OCI-LY3 (cell line): ENCODE results near the gene OTUD5.

Experiments
- H2AFZ ChIP-seq: fragments of 200-600, 300-600 bp; shearing (Covaris generic); 2 replicates; pipeline ENCODE4 v1.6.0; 2014; ENCODE audit warnings: antibody characterized with exemption, low read depth, low read length
- H3K27ac ChIP-seq: fragments of 200-600, 300-600 bp; sonication (generic); 2 replicates; pipeline ENCODE4 v1.5.1; 2014; ENCODE audit warnings: mild to moderate bottlenecking, low read length, moderate library complexity, mixed read lengths
- H3K27me3 ChIP-seq: fragments of 200-600, 300-600 bp; sonication (generic); 2 replicates; pipeline ENCODE4 v1.6.1; 2014; ENCODE audit warnings: low read depth, low read length, mixed read lengths
- H3K36me3 ChIP-seq: fragments of 200-600, 300-600 bp; sonication (generic); replicated peaks from 2 replicates; pipeline ENCODE3; 2014; ENCODE audit warnings: low read depth, low read length, mixed read lengths
- H3K4me1 ChIP-seq: fragments of 300-600, 200-600 bp; sonication (generic); 2 replicates; pipeline ENCODE4 v1.6.1; 2014; ENCODE audit warnings: low read length, mixed read lengths
- H3K4me2 ChIP-seq: fragments of 200-600, 300-600 bp; sonication (generic); 2 replicates; pipeline ENCODE4 v1.6.1; 2014; ENCODE audit warnings: low read length, mixed read lengths
- H3K4me3 ChIP-seq: fragments of 300-600, 200-600 bp; sonication (generic); 2 replicates; pipeline ENCODE4 v1.5.1; 2014; ENCODE audit warnings: antibody characterized with exemption, mild to moderate bottlenecking, low read length, moderate library complexity
- H3K79me2 ChIP-seq: fragments of 300-600, 200-600 bp; shearing (Covaris generic); 2 replicates; pipeline ENCODE4 v1.6.1; 2014; ENCODE audit warnings: mild to moderate bottlenecking, low read length, mixed read lengths
- H3K9ac ChIP-seq: fragments of 300-600, 200-600 bp; shearing (Covaris generic); 2 replicates; pipeline ENCODE4 v1.6.0; 2014; ENCODE audit warnings: mild to moderate bottlenecking, low read length, moderate library complexity
- H3K9me3 ChIP-seq: fragments of 200-600, 300-600 bp; shearing (Covaris generic); 2 replicates; pipeline ENCODE4 v1.6.1; 2014; ENCODE audit warnings: low read length, mixed read lengths; ENCODE audit not compliant: insufficient read depth
- H4K20me1 ChIP-seq: fragments of 200-600, 300-600 bp; sonication (generic); 2 replicates; pipeline ENCODE4 v1.6.1; 2016; ENCODE audit warnings: low read length, mixed read lengths; ENCODE audit not compliant: insufficient read depth
- EZH2phosphoT487 ChIP-seq: fragments of 200-600 bp; shearing (Covaris generic); IDR thresholded peaks from 2 replicates; pipeline ENCODE4 v1.6.1; 2018; ENCODE audit warnings: antibody characterized with exemption, mixed run types, low read depth
- TF ChIP-seq, protein P1 (sequence below): fragments of 200-600, 300-600 bp; sonication (generic); IDR thresholded peaks from 2 replicates; pipeline ENCODE4 v1.5.1; 2014; ENCODE audit warnings: antibody characterized with exemption, low read length, low read depth

The OTUD5 gene

DNA sequence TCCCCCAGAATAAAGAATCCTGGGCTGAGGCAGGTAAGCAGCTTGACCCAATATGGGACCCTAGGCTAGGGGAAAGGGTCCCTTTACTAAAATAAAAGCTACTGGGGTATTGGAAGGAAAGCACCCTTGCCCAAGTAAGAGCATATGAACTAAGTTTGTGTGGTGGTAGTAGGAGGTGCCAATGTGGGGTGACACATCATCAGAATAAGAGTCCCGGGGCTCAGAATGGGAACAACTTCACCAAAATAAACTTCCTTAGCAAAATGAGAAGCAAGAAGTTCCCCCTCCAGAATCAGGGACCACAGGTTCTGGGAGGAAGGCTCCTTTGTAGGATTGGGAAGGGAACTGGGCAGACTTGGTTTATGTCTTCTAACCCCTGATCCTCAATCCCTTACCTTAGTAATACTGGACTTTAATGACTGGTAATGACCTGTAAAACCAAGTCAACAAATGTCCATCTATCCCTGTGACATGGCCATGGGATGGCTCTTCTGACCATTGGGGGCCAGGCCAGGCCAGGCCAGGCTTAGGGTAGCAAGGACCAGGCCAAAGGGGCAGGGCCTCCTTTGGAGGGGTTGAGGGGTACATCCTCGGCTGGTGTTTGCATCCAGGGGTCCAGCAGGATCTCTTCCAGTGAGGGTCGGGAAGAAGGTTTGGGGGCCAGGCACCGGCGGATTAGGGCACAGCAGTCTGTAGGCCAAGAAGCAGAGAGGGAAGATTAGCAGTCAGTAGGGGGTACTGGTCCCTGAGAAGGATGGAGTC lies 43.6 kb downstream of the OTUD5 start:
- no peaks in the 10 kb centered on the region for H3K9me3 ChIP-seq
- no peak overlapping the region for H2AFZ ChIP-seq
- peaks cover 74% of the 10 kb centered on the region for H3K79me2 ChIP-seq
- H3K27me3 ChIP-seq, result no peaks in the 10 kb centered on the region
- TF ChIP-seq, protein P1, sequence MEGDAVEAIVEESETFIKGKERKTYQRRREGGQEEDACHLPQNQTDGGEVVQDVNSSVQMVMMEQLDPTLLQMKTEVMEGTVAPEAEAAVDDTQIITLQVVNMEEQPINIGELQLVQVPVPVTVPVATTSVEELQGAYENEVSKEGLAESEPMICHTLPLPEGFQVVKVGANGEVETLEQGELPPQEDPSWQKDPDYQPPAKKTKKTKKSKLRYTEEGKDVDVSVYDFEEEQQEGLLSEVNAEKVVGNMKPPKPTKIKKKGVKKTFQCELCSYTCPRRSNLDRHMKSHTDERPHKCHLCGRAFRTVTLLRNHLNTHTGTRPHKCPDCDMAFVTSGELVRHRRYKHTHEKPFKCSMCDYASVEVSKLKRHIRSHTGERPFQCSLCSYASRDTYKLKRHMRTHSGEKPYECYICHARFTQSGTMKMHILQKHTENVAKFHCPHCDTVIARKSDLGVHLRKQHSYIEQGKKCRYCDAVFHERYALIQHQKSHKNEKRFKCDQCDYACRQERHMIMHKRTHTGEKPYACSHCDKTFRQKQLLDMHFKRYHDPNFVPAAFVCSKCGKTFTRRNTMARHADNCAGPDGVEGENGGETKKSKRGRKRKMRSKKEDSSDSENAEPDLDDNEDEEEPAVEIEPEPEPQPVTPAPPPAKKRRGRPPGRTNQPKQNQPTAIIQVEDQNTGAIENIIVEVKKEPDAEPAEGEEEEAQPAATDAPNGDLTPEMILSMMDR, result no peak
- no peak for TF ChIP-seq EZH2phosphoT487
- peak overlapping the region; percentile 98 for H3K27ac ChIP-seq
- peaks cover 63% of the 10 kb centered on the region for H3K36me3 ChIP-seq
- H3K9ac ChIP-seq, result peak overlapping the region; percentile 99
- peaks cover 60% of the 10 kb centered on the region for H4K20me1 ChIP-seq
- H3K4me1 ChIP-seq, result peaks cover 45% of the 10 kb centered on the region
- peak overlapping the region; percentile 100 for H3K4me3 ChIP-seq
- H3K4me2 ChIP-seq, result peak overlapping the region; percentile 94

DNA sequence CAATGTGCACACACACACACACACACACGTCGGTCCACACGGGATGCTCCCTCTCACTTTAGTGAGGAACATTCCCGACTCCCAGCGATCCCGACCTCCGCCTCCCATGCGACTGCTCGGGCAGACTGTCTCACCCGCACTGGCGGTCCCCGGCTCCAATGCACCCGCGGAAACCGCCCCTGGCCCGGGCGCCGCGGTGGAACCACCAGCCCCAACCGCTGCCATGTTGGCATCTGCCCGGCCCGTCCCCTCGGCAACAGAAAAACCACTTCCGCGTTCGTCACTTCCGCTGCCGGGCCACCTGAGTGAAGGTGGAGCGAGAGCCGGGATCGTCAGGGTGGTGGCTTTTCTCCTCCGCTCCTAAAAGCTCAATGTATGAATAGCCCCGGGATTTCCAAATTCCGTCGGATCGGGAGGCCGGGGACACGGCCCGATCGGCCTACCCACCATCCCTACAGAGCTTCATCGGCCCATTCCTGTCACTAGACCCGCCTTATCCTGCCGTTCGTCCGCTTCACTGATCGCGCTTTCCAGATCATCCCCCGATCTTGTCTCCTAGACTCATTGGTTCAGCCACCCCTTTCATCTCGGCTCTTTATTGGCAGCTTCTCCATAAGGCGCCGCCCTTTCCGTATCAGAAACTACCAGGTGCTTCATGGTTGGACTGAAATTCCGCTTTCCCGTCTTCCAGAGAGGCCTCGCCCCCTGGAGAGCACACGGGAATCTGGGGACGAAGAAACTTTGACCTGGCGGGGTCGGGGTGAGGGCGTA lies 45.8 kb downstream of the OTUD5 start, which contains the start of gene SLC35A2:
Gene SLC35A2 (minus strand): TSS at position 235 of the 771 bp plus-strand sequence. CDS start 10 bp downstream, at position 225.
- Histone ChIP-seq H3K9me3 (no peaks in the 10 kb centered on the region), H3K4me2 (peak within 1 kb of the TSS; percentile 94), H3K79me2 (peaks cover 52% of the 10 kb centered on the region), H3K9ac (peak within 1 kb of the TSS; percentile 99), H3K27me3 (no peaks in the 10 kb centered on the region), H3K36me3 (peaks cover 43% of the 10 kb centered on the region), H3K4me1 (peaks cover 45% of the 10 kb centered on the region), H4K20me1 (peaks cover 43% of the 10 kb centered on the region), H3K4me3 (peak within 1 kb of the TSS; percentile 100), H3K27ac (peak within 1 kb of the TSS; percentile 98), H2AFZ (no peak within 1 kb of the TSS)
- no peak for TF ChIP-seq EZH2phosphoT487
- TF ChIP-seq, protein P1, result no peak

DNA sequence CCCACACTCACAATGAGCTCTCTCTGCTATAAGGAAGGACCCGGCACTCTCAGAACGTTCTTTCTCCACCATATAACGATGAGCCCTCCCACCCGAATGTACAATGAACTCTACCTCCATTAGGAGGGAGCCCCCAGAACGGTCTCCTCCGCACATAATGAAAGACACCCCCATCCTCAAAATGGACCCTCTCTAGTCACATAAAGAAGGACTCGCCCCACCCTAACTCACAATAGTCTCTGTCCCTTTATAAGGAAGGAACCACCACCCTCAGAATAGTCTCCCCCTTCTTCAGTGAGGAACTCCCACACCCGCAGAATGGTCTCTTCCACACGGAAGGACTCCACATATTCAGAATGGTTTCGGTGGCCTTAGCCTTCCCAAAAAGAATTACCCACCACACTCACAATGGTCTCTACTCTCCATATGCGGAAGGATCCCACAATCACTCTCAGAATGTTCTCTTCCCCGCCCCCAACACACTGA lies 46.4 kb downstream of the OTUD5 start:
- TF ChIP-seq, protein P1, result no peak
- TF ChIP-seq EZH2phosphoT487, result no peak
- Histone ChIP-seq H4K20me1 (peaks cover 37% of the 10 kb centered on the region), H2AFZ (no peak overlapping the region), H3K9ac (peak overlapping the region; percentile 99), H3K79me2 (peaks cover 46% of the 10 kb centered on the region), H3K27me3 (no peaks in the 10 kb centered on the region), H3K27ac (peak overlapping the region; percentile 98), H3K4me3 (peak overlapping the region; percentile 100), H3K9me3 (no peaks in the 10 kb centered on the region), H3K36me3 (peaks cover 39% of the 10 kb centered on the region), H3K4me1 (peaks cover 42% of the 10 kb centered on the region), H3K4me2 (peak overlapping the region; percentile 94)
